HepG2 (cell line): Measurements from ENCODE around the gene CCDC57. TPM values are rescaled to one million over a fixed set of nuclear protein-coding genes. Genes with fewer than 3 reads are reported as not detected.

Source experiments
- PHF21A ChIP-seq: sonication (generic); formaldehyde crosslinking; IDR thresholded peaks from 2 replicates; pipeline ENCODE4 v1.5.0; 2020; ENCODE audit warnings: mild to moderate bottlenecking, missing genetic modification reagents
- SSRP1 ChIP-seq: IDR thresholded peaks from 2 replicates; pipeline ENCODE4 v1.6.1; 2016; ENCODE audit warnings: control low read depth
- TMF1 ChIP-seq: sonication (generic); formaldehyde crosslinking; IDR thresholded peaks from 2 replicates; pipeline ENCODE4 v1.8.1; 2022; ENCODE audit warnings: low read depth, missing genetic modification reagents
- ZMAT3 ChIP-seq: sonication (generic); formaldehyde crosslinking; conservative IDR thresholded peaks from 2 replicates; pipeline ENCODE4 v1.7.0; 2021; ENCODE audit warnings: missing genetic modification reagents
- ZMYM3 ChIP-seq: sonication (generic); formaldehyde crosslinking; IDR thresholded peaks from 2 replicates; pipeline ENCODE4 v1.5.1; 2020; ENCODE audit warnings: mild to moderate bottlenecking, missing genetic modification reagents
- ZNF138 ChIP-seq: sonication (generic); formaldehyde crosslinking; IDR thresholded peaks from 2 replicates; pipeline ENCODE4 v1.5.0; 2020; ENCODE audit warnings: mild to moderate bottlenecking, low read depth, missing genetic modification reagents
- ZNF318 ChIP-seq: sonication (generic); formaldehyde crosslinking; IDR thresholded peaks from 2 replicates; pipeline ENCODE4 v1.4.0; 2020; ENCODE audit warnings: mild to moderate bottlenecking, missing genetic modification reagents
- ZNF484 ChIP-seq: sonication (generic); formaldehyde crosslinking; IDR thresholded peaks from 2 replicates; pipeline ENCODE4 v1.5.1; 2020; ENCODE audit warnings: mild to moderate bottlenecking, low read depth, missing genetic modification reagents, borderline replicate concordance
- ZNF563 ChIP-seq: sonication (generic); formaldehyde crosslinking; IDR thresholded peaks from 2 replicates; pipeline ENCODE4 v1.8.0; 2022; ENCODE audit warnings: mild to moderate bottlenecking, moderate library complexity, missing genetic modification reagents
- polyA plus RNA-seq, 8 experiments: library from polyadenylated mRNA; depleted of rRNA in 3 of 8; stranded (reverse) in 7 of 8; unstranded in 1 of 8; fragments of >200 nt; fragmentation: Illumina TruSeq in 4 of 8; extraction: Trizol in 4 of 8; gene quantifications; 2 replicates each; pipeline versions ENCODE4 v1.2.1 to v1.2.3, GENCODE V29; 2011 to 2016; ENCODE audit warnings: low read depth in 4 of 8, missing spikeins in 1 of 8, mixed read lengths in 1 of 8; ENCODE audit not compliant: insufficient read depth in 1 of 8
- total RNA-seq, 5 experiments: library from RNA; depleted of rRNA; stranded (reverse); fragments of >200 nt; fragmentation: Illumina TruSeq; extraction: Trizol; gene quantifications; 2 replicates each; pipeline ENCODE4 v1.2.3, GENCODE V29; 2016; ENCODE audit warnings: low read depth in 1 of 5

CCDC57 gene
- total and polyA plus RNA-seq, 2 of the 13 experiments (the other 11 are each of a cell fraction or from before 2014, with no cell fraction given), result 59.3 to 59.9 TPM

- no peak for TF ChIP-seq SSRP1
- no peak for TF ChIP-seq ZNF484
- TF ChIP-seq ZNF563 (CRISPR knock-in tag), result no peak
- no peak for TF ChIP-seq PHF21A (CRISPR knock-in tag)
- no peak for TF ChIP-seq TMF1
- TF ChIP-seq ZMAT3 (CRISPR knock-in tag), result no peak
- TF ChIP-seq ZMYM3 (CRISPR knock-in tag), result no peak
- TF ChIP-seq ZNF138, result no peak
- TF ChIP-seq ZNF318 (CRISPR knock-in tag), result no peak
Observed at GRCh38 chr17:82160075-82160474, 52.6 kb downstream of the CCDC57 start (continued).
